Keratinocyte (primary cell): ENCODE data around the gene SAMD8. TPM values are rescaled to one million over a fixed set of nuclear protein-coding genes. Genes with fewer than 3 reads are reported as not detected.

Experiments
- DNase-seq: peaks from one replicate; pipeline ENCODE4 v3.0.0-alpha.2; 2011; ENCODE audit warnings: low read depth, missing footprints, low spot score
- FAIRE-seq: peaks from 2 replicates; lab custom pipeline; 2011; peaks lifted over from hg19 to GRCh38; lab: Jason Lieb, UNC
- H2AFZ ChIP-seq: 2 replicates; pipeline ENCODE4 v1.6.0; 2012; ENCODE audit warnings: low read length, control low read depth, inconsistent platforms; ENCODE audit not compliant: control insufficient read depth
- H3K27ac ChIP-seq: 2 replicates; pipeline ENCODE4 v1.5.1; 2011; ENCODE audit warnings: low read length; ENCODE audit not compliant: control insufficient read depth, insufficient read depth
- H3K27me3 ChIP-seq: 3 replicates; pipeline ENCODE4 v1.6.0; 2011; ENCODE audit warnings: low read length; ENCODE audit not compliant: control insufficient read depth, insufficient read depth; ENCODE audit errors: extremely low read depth
- H3K36me3 ChIP-seq, 2 experiments: 2 replicates in 1 of 2; 3 replicates in 1 of 2; pipeline ENCODE4 v1.5.1; 2011; ENCODE audit warnings: low read length in 2 of 2, mild to moderate bottlenecking in 1 of 2; ENCODE audit not compliant: control insufficient read depth in 2 of 2, insufficient read depth in 2 of 2; ENCODE audit errors: extremely low read depth in 1 of 2
- H3K4me1 ChIP-seq: 3 replicates; pipeline ENCODE4 v1.5.1; 2011; ENCODE audit warnings: low read length; ENCODE audit not compliant: control insufficient read depth, insufficient read depth; ENCODE audit errors: extremely low read depth
- H3K4me2 ChIP-seq: 3 replicates; pipeline ENCODE4 v1.6.0; 2011; ENCODE audit warnings: low read depth, low read length; ENCODE audit not compliant: control insufficient read depth, insufficient read depth; ENCODE audit errors: extremely low read depth
- H3K4me3 ChIP-seq, 3 experiments: fragments of 200-600 bp in 1 of 3; sonication (generic) in 1 of 3; 2 replicates in 2 of 3; 3 replicates in 1 of 3; pipeline ENCODE4 v1.5.1; 2011 to 2016; ENCODE audit warnings: low read length in 3 of 3, mild to moderate bottlenecking in 3 of 3, control low read depth in 2 of 3, inconsistent platforms in 1 of 3, low read depth in 1 of 3, mixed read lengths in 1 of 3, mixed run types in 1 of 3, moderate library complexity in 1 of 3; ENCODE audit not compliant: control insufficient read depth in 2 of 3, insufficient read depth in 2 of 3; ENCODE audit errors: extremely low read depth in 1 of 3
- H3K79me2 ChIP-seq: 2 replicates; pipeline ENCODE4 v1.6.0; 2012; ENCODE audit warnings: low read length; ENCODE audit not compliant: control insufficient read depth, insufficient read depth
- H3K9ac ChIP-seq: 3 replicates; pipeline ENCODE4 v1.6.0; 2011; ENCODE audit warnings: low read length; ENCODE audit not compliant: control insufficient read depth, insufficient read depth; ENCODE audit errors: extremely low read depth
- H3K9me1 ChIP-seq: 3 replicates; pipeline ENCODE4 v1.6.0; 2011; ENCODE audit warnings: low read length; ENCODE audit not compliant: control insufficient read depth, insufficient read depth; ENCODE audit errors: extremely low read depth
- H3K9me3 ChIP-seq: 2 replicates; pipeline ENCODE4 v1.5.1; 2012; ENCODE audit warnings: low read depth, low read length; ENCODE audit not compliant: control insufficient read depth
- H4K20me1 ChIP-seq: 3 replicates; pipeline ENCODE4 v1.6.0; 2011; ENCODE audit warnings: low read length; ENCODE audit not compliant: control insufficient read depth, insufficient read depth; ENCODE audit errors: extremely low read depth
- CTCF ChIP-seq, 3 experiments: IDR thresholded peaks in 1 of 3; conservative IDR thresholded peaks in 1 of 3; optimal IDR thresholded peaks in 1 of 3; 2 replicates in 2 of 3; 3 replicates in 1 of 3; pipeline versions ENCODE3 to v1.5.1; 2011; ENCODE audit warnings: low read length in 3 of 3, mild to moderate bottlenecking in 3 of 3, moderate library complexity in 2 of 3, control low read depth in 1 of 3, inconsistent platforms in 1 of 3; ENCODE audit not compliant: insufficient read depth in 2 of 3; ENCODE audit errors: extremely low read depth in 1 of 3
- EZH2 ChIP-seq: IDR thresholded peaks from one replicate; pipeline ENCODE4 v1.6.1; 2012; ENCODE audit warnings: inconsistent platforms, mild to moderate bottlenecking, low read length, moderate library complexity
- dilution Hi-C: fragments of 300-500 bp; cut with MboI; formaldehyde crosslinking; loops from one replicate; pipeline ENCODE4 v1.7.0; 2020; ENCODE audit warnings: low sequenced_read_pairs; ENCODE audit not compliant: extremely low pct_ligation_motif_present
- polyA plus RNA-seq, 5 experiments: library from polyadenylated mRNA; depleted of rRNA in 3 of 5; stranded (reverse) in 3 of 5; stranded (forward) in 1 of 5; unstranded in 1 of 5; fragments of >200 nt; gene quantifications; 1 replicate in 1 of 5; 2 replicates in 3 of 5; 3 replicates in 1 of 5; pipeline versions ENCODE4 v1.2.1 to v1.2.3, GENCODE V29; 2011 to 2012; ENCODE audit warnings: missing spikeins in 2 of 5, low read depth in 1 of 5, low replicate concordance in 1 of 5

The SAMD8 gene
- polyA plus RNA-seq, 1 donor (not counting 4 experiments of a cell fraction or from before 2014, with no cell fraction given), result 31.7 TPM

DNA sequence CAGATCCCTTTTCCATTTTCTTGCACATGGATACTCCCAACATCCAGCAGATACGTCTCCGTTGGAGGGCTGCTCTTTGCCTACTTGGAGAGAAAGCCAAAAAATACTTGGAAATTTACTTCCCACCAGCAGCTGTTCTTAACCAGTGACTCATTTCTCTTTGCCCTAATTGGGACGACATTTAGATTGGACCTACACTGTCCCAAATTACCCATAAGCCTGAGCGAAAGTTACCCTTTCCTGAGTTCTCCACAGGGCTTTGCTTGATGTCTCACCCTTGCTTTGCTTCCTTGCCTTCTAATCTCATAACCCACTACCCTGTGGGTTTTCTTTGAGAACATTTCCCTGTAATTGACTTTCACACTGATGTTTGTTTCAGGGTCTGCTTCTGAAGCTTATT lies 48.1 kb downstream of the SAMD8 start:
- Histone ChIP-seq H3K4me3 (no peak overlapping the region), H3K27ac (no peak overlapping the region), H3K9me1 (no peaks in the 10 kb centered on the region), H3K79me2 (peaks cover 25% of the 10 kb centered on the region), H3K4me1 (no peaks in the 10 kb centered on the region), H3K9ac (no peak overlapping the region), H4K20me1 (no peaks in the 10 kb centered on the region), H3K4me2 (no peak overlapping the region), H2AFZ (no peak overlapping the region), H3K27me3 (no peaks in the 10 kb centered on the region), H3K9me3 (no peaks in the 10 kb centered on the region), H3K36me3 (peaks cover 0 to 2% of the 10 kb centered on the region in 2 experiments)
- TF ChIP-seq CTCF (optimal IDR thresholded peaks at IDR 0.05 in 1 of 3, IDR thresholded peaks at IDR 0.05 in 1 of 3, conservative IDR thresholded peaks at IDR 0.05 in 1 of 3; ENCODE audit: extremely low read depth in 1 of 3, insufficient read depth in 2 of 3, low read length in 3 of 3) (no peak), EZH2 (no peak)
- no peak for DNase-seq
- FAIRE-seq, result no peak
- dilution Hi-C loops, result no loop called here

- H3K4me1 ChIP-seq, result no peaks in the 10 kb centered on the region
- H4K20me1 ChIP-seq, result no peaks in the 10 kb centered on the region
- no peaks in the 10 kb centered on the region for H3K9me3 ChIP-seq
- FAIRE-seq (no peak), DNase-seq (no peak)
- no peak overlapping the region for H2AFZ ChIP-seq
- no peak overlapping the region for H3K4me2 ChIP-seq
- H3K4me3 ChIP-seq, result no peak overlapping the region
- no peaks in the 10 kb centered on the region for H3K27me3 ChIP-seq
- no peak overlapping the region for H3K9ac ChIP-seq
- dilution Hi-C loops, result no loop called here
- no peak for TF ChIP-seq CTCF (optimal IDR thresholded peaks at IDR 0.05 in 1 of 3, IDR thresholded peaks at IDR 0.05 in 1 of 3, conservative IDR thresholded peaks at IDR 0.05 in 1 of 3; ENCODE audit: extremely low read depth in 1 of 3, insufficient read depth in 2 of 3, low read length in 3 of 3)
- TF ChIP-seq EZH2, result no peak
- H3K27ac ChIP-seq, result no peak overlapping the region
- H3K79me2 ChIP-seq, result peaks cover 8% of the 10 kb centered on the region
- no peaks in the 10 kb centered on the region for H3K9me1 ChIP-seq
- peaks cover 0 to 3% of the 10 kb centered on the region in 2 experiments for H3K36me3 ChIP-seq
Observed at GRCh38 chr10:75165684-75166622, 54.5 kb downstream of the SAMD8 start.
